ENCODE results near the gene RPL23.
A peak's percentile ranks its signal among the peaks of the same experiment; 100 is the strongest.

RPL23 gene

GRCh38 chr17:38897671-38898290 is 44.3 kb upstream of the RPL23 start:
- no peaks in the 10 kb centered on the region for H3K27me3 ChIP-seq (replicated peaks)
- in situ Hi-C loops (cut with HindIII; ENCODE audit: low pct_ligation_motif_present, low sequenced_read_pairs), result no loop called here
- H3K27ac ChIP-seq, result no peak overlapping the region
- DNase-seq, result no peak
- no peak overlapping the region for H3K4me3 ChIP-seq (ENCODE audit: low read depth, low read length)
- TF ChIP-seq CTCF (IDR thresholded peaks at IDR 0.05; ENCODE audit: low read depth, low read length, missing control alignments), result no peak
- peaks cover 65% of the 10 kb centered on the region for H3K36me3 ChIP-seq (replicated peaks)

GRCh38 chr17:38897176-38897575 is 43.7 kb upstream of the RPL23 start:
- H3K36me3 ChIP-seq (replicated peaks), result peaks cover 68% of the 10 kb centered on the region
- in situ Hi-C loops (cut with HindIII; ENCODE audit: low pct_ligation_motif_present, low sequenced_read_pairs), result no loop called here

GRCh38 chr17:38896346-38896954 is 42.9 kb upstream of the RPL23 start:
- in situ Hi-C loops (cut with HindIII; ENCODE audit: low pct_ligation_motif_present, low sequenced_read_pairs), result no loop called here
- Histone ChIP-seq H3K4me3 (ENCODE audit: low read depth, low read length) (no peak overlapping the region), H3K36me3 (replicated peaks) (peaks cover 69% of the 10 kb centered on the region), H3K27ac (no peak overlapping the region), H3K27me3 (replicated peaks) (no peaks in the 10 kb centered on the region)
- no peak for TF ChIP-seq CTCF (IDR thresholded peaks at IDR 0.05; ENCODE audit: low read depth, low read length, missing control alignments)
- DNase-seq, result no peak

More at GRCh38 chr17:38897176-38897575, 43.7 kb upstream of the RPL23 start:
- TF ChIP-seq CTCF (IDR thresholded peaks at IDR 0.05; ENCODE audit: low read depth, low read length, missing control alignments), result no peak
- H3K27ac ChIP-seq, result no peak overlapping the region
- H3K27me3 ChIP-seq (replicated peaks), result no peaks in the 10 kb centered on the region
- no peak for DNase-seq
- H3K4me3 ChIP-seq (ENCODE audit: low read depth, low read length), result no peak overlapping the region

GRCh38 chr17:38894276-38894675 is 40.8 kb upstream of the RPL23 start:
- H3K27ac ChIP-seq, result no peak overlapping the region
- peaks cover 79% of the 10 kb centered on the region for H3K36me3 ChIP-seq (replicated peaks)
- DNase-seq, result no peak
- in situ Hi-C loops (cut with HindIII; ENCODE audit: low pct_ligation_motif_present, low sequenced_read_pairs), result no loop called here
- TF ChIP-seq CTCF (IDR thresholded peaks at IDR 0.05; ENCODE audit: low read depth, low read length, missing control alignments), result no peak
- no peak overlapping the region for H3K4me3 ChIP-seq (ENCODE audit: low read depth, low read length)
- no peaks in the 10 kb centered on the region for H3K27me3 ChIP-seq (replicated peaks)

GRCh38 chr17:38893607-38894006 is 40.1 kb upstream of the RPL23 start:
- no peak overlapping the region for H3K27ac ChIP-seq
- H3K36me3 ChIP-seq (replicated peaks), result peaks cover 78% of the 10 kb centered on the region
- DNase-seq, result peak; percentile 50

More at GRCh38 chr17:38893607-38894006, 40.1 kb upstream of the RPL23 start:
- no peak overlapping the region for H3K4me3 ChIP-seq (ENCODE audit: low read depth, low read length)
- TF ChIP-seq CTCF (IDR thresholded peaks at IDR 0.05; ENCODE audit: low read depth, low read length, missing control alignments), result no peak
- no peaks in the 10 kb centered on the region for H3K27me3 ChIP-seq (replicated peaks)
- in situ Hi-C loops (cut with HindIII; ENCODE audit: low pct_ligation_motif_present, low sequenced_read_pairs), result no loop called here
